Mesenchymal stem cell (in vitro differentiated cells and primary cell): ENCODE measurements around the gene ELAVL1.

Source experiments
- DNase-seq: peaks from one replicate; pipeline ENCODE4 v3.0.0-alpha.2; 2013
- H2AFZ ChIP-seq: one replicate; pipeline ENCODE4 v1.6.1; 2013; ENCODE audit warnings: low read depth, mild to moderate bottlenecking, control low read depth, inconsistent platforms, low read length, moderate library complexity
- H2AK5ac ChIP-seq: 2 replicates; pipeline ENCODE4 v1.6.1; 2013; ENCODE audit warnings: low read length, moderate library complexity, mild to moderate bottlenecking, inconsistent platforms; ENCODE audit not compliant: severe bottlenecking
- H2BK120ac ChIP-seq: one replicate; pipeline ENCODE4 v1.6.1; 2013; ENCODE audit warnings: low read depth, mild to moderate bottlenecking, inconsistent platforms, low read length, moderate library complexity
- H2BK12ac ChIP-seq, 2 experiments: one replicate each; pipeline ENCODE4 v1.6.1; 2013; ENCODE audit warnings: inconsistent platforms in 2 of 2, low read length in 2 of 2, mild to moderate bottlenecking in 2 of 2, moderate library complexity in 2 of 2, control low read depth in 1 of 2
- H2BK15ac ChIP-seq: one replicate; pipeline ENCODE4 v1.6.1; 2013; ENCODE audit warnings: mild to moderate bottlenecking, low read depth, inconsistent platforms; ENCODE audit not compliant: poor library complexity, severe bottlenecking
- H2BK5ac ChIP-seq: 2 replicates; pipeline ENCODE4 v1.6.1; 2013; ENCODE audit warnings: low read depth, mild to moderate bottlenecking, low read length, control low read depth, inconsistent platforms; ENCODE audit not compliant: poor library complexity, severe bottlenecking
- H3K14ac ChIP-seq, 2 experiments: one replicate each; pipeline ENCODE4 v1.6.1; 2013; ENCODE audit warnings: inconsistent platforms in 2 of 2, low read length in 2 of 2, control low read depth in 1 of 2, mild to moderate bottlenecking in 1 of 2, moderate library complexity in 1 of 2
- H3K18ac ChIP-seq, 2 experiments: one replicate each; pipeline ENCODE4 v1.6.1; 2013; ENCODE audit warnings: inconsistent platforms in 2 of 2, low read length in 2 of 2, control low read depth in 1 of 2, low read depth in 1 of 2, mild to moderate bottlenecking in 1 of 2
- H3K23ac ChIP-seq, 2 experiments: one replicate each; pipeline ENCODE4 v1.6.1; 2013; ENCODE audit warnings: inconsistent platforms in 2 of 2, low read length in 2 of 2, mild to moderate bottlenecking in 2 of 2, moderate library complexity in 2 of 2, control low read depth in 1 of 2
- H3K27ac ChIP-seq: 2 replicates; pipeline ENCODE4 v1.5.1; 2013; ENCODE audit warnings: mild to moderate bottlenecking, moderate library complexity, low read length, control low read depth, inconsistent platforms; ENCODE audit not compliant: poor library complexity, severe bottlenecking
- H3K27me3 ChIP-seq, 2 experiments: 2 replicates each; pipeline versions ENCODE4 v1.6.1 to v1.7.0; 2013; ENCODE audit warnings: low read length in 2 of 2, mild to moderate bottlenecking in 2 of 2, moderate library complexity in 2 of 2, control low read depth in 1 of 2, inconsistent platforms in 1 of 2; ENCODE audit not compliant: control insufficient read depth in 1 of 2, insufficient read depth in 1 of 2
- H3K36me3 ChIP-seq, 2 experiments: 2 replicates each; pipeline versions ENCODE4 v1.6.1 to v1.7.0; 2013; ENCODE audit warnings: low read length in 2 of 2, control low read depth in 1 of 2, inconsistent platforms in 1 of 2, low read depth in 1 of 2, mild to moderate bottlenecking in 1 of 2; ENCODE audit not compliant: insufficient read depth in 2 of 2, control insufficient read depth in 1 of 2
- H3K4ac ChIP-seq, 2 experiments: one replicate each; pipeline ENCODE4 v1.6.1; 2013; ENCODE audit warnings: inconsistent platforms in 2 of 2, low read length in 2 of 2, mild to moderate bottlenecking in 2 of 2, moderate library complexity in 2 of 2, control low read depth in 1 of 2, low read depth in 1 of 2
- H3K4me1 ChIP-seq: 2 replicates; pipeline ENCODE4 v1.6.1; 2013; ENCODE audit warnings: low read depth, low read length, control low read depth; ENCODE audit not compliant: control insufficient read depth, insufficient read depth
- H3K4me2 ChIP-seq: 2 replicates; pipeline ENCODE4 v1.6.1; 2013; ENCODE audit warnings: low read length, mild to moderate bottlenecking, inconsistent platforms; ENCODE audit not compliant: poor library complexity, severe bottlenecking
- H3K4me3 ChIP-seq, 2 experiments: 2 replicates each; pipeline versions ENCODE4 v1.5.1 to v1.7.0; 2013; ENCODE audit warnings: low read length in 2 of 2, mild to moderate bottlenecking in 2 of 2, control low read depth in 1 of 2, low read depth in 1 of 2; ENCODE audit not compliant: insufficient read depth in 1 of 2
- H3K79me1 ChIP-seq: replicated peaks from 2 replicates; pipeline ENCODE4 v1.6.1; 2013; ENCODE audit warnings: mild to moderate bottlenecking, control low read depth, low read length, inconsistent platforms; ENCODE audit not compliant: poor library complexity, severe bottlenecking
- H3K9ac ChIP-seq: 2 replicates; pipeline ENCODE4 v1.7.0; 2013; ENCODE audit warnings: mild to moderate bottlenecking, low read length, moderate library complexity
- H3K9me3 ChIP-seq: 2 replicates; pipeline ENCODE4 v1.7.0; 2013; ENCODE audit warnings: mild to moderate bottlenecking, low read length; ENCODE audit not compliant: control insufficient read depth
- H4K8ac ChIP-seq: one replicate; pipeline ENCODE4 v1.6.1; 2013; ENCODE audit warnings: inconsistent platforms, mild to moderate bottlenecking, low read length, moderate library complexity
- H4K91ac ChIP-seq: one replicate; pipeline ENCODE4 v1.6.1; 2013; ENCODE audit warnings: mild to moderate bottlenecking, low read length, inconsistent platforms
- WGBS: methylation state at CpG from one replicate; pipeline ENCODE4 v1.1.7; 2013; ENCODE audit warnings: mixed read lengths; 5-methylcytosine and 5-hydroxymethylcytosine counted together

Gene ELAVL1

GRCh38 chr19:7942981-7943443 is 62.4 kb downstream of the ELAVL1 start:
- Histone ChIP-seq H3K27ac (peak overlapping the region; percentile 82), H2BK15ac (peak overlapping the region; percentile 45), H4K91ac (peak overlapping the region; percentile 80), H3K14ac (peak overlapping the region; percentile 63 to 94), H3K4me1 (peaks cover 10% of the 10 kb centered on the region), H3K9me3 (no peaks in the 10 kb centered on the region), H2AFZ (peak overlapping the region; percentile 85), H3K9ac (peak overlapping the region; percentile 99), H2AK5ac (no peak overlapping the region), H3K4me2 (peak overlapping the region; percentile 81), H3K23ac (peak overlapping the region in 1 of 2 experiments; percentile 14), H3K18ac (peak overlapping the region; percentile 88 to 99), H4K8ac (peak overlapping the region; percentile 96), H3K27me3 (no peaks in the 10 kb centered on the region), H3K79me1 (peaks cover 30% of the 10 kb centered on the region), H3K4ac (peak overlapping the region; percentile 84), H2BK5ac (peak overlapping the region; percentile 46), H2BK120ac (peak overlapping the region; percentile 55), H3K36me3 (peaks cover 15 to 21% of the 10 kb centered on the region in 2 experiments), H3K4me3 (peak overlapping the region; percentile 92 to 99), H2BK12ac (no peak overlapping the region)
- 10% methylated on average over 33 of the region's 33 CpGs for WGBS
- DNase-seq, result no peak

GRCh38 chr19:7941895-7942596 is 63.4 kb downstream of the ELAVL1 start:
- no peak overlapping the region for H3K23ac ChIP-seq
- WGBS, result 93% methylated on average over 19 of the region's 19 CpGs
- H3K27me3 ChIP-seq, result no peaks in the 10 kb centered on the region
- no peak overlapping the region for H2BK12ac ChIP-seq
- no peak overlapping the region for H2AK5ac ChIP-seq
- peaks cover 10% of the 10 kb centered on the region for H3K4me1 ChIP-seq
- no peak overlapping the region for H3K4me2 ChIP-seq
- peaks cover 23 to 29% of the 10 kb centered on the region in 2 experiments for H3K36me3 ChIP-seq
- H4K8ac ChIP-seq, result no peak overlapping the region
- H2AFZ ChIP-seq, result no peak overlapping the region
- H2BK120ac ChIP-seq, result no peak overlapping the region
- H3K79me1 ChIP-seq, result peaks cover 34% of the 10 kb centered on the region
- no peak overlapping the region for H3K18ac ChIP-seq
- H3K9me3 ChIP-seq, result no peaks in the 10 kb centered on the region
- no peak overlapping the region for H3K4ac ChIP-seq
- H2BK15ac ChIP-seq, result no peak overlapping the region
- H4K91ac ChIP-seq, result no peak overlapping the region
- H2BK5ac ChIP-seq, result no peak overlapping the region
- H3K9ac ChIP-seq, result peak overlapping the region; percentile 99
- H3K14ac ChIP-seq, result no peak overlapping the region
- H3K27ac ChIP-seq, result no peak overlapping the region
- no peak for DNase-seq
- H3K4me3 ChIP-seq, result peak overlapping the region in 1 of 2 experiments; percentile 99

- H3K4me3 ChIP-seq, result no peak overlapping the region
- no peak overlapping the region for H3K4me2 ChIP-seq
- DNase-seq, result no peak
- H2BK120ac ChIP-seq, result no peak overlapping the region
- no peak overlapping the region for H3K18ac ChIP-seq
- H3K79me1 ChIP-seq, result peaks cover 37% of the 10 kb centered on the region
- no peak overlapping the region for H2BK5ac ChIP-seq
- H3K36me3 ChIP-seq, result peaks cover 34 to 41% of the 10 kb centered on the region in 2 experiments
- over 99% methylated on average over 11 of the region's 13 CpGs for WGBS
- H3K4me1 ChIP-seq, result peaks cover 8% of the 10 kb centered on the region
- no peak overlapping the region for H3K4ac ChIP-seq
- H2AFZ ChIP-seq, result no peak overlapping the region
- H3K14ac ChIP-seq, result no peak overlapping the region
- no peaks in the 10 kb centered on the region for H3K9me3 ChIP-seq
- no peak overlapping the region for H4K8ac ChIP-seq
- no peak overlapping the region for H2BK12ac ChIP-seq
- no peak overlapping the region for H3K23ac ChIP-seq
- H2BK15ac ChIP-seq, result no peak overlapping the region
- H2AK5ac ChIP-seq, result no peak overlapping the region
- no peak overlapping the region for H3K27ac ChIP-seq
- no peak overlapping the region for H4K91ac ChIP-seq
- no peaks in the 10 kb centered on the region for H3K27me3 ChIP-seq
- H3K9ac ChIP-seq, result no peak overlapping the region
Observed at GRCh38 chr19:7940841-7941240, 64.6 kb downstream of the ELAVL1 start.

- no peak for DNase-seq
- 96% methylated on average over 21 of the region's 21 CpGs for WGBS
- no peak overlapping the region for H3K23ac ChIP-seq
- no peak overlapping the region for H2BK5ac ChIP-seq
- no peak overlapping the region for H2BK12ac ChIP-seq
- H3K27ac ChIP-seq, result no peak overlapping the region
- H4K91ac ChIP-seq, result no peak overlapping the region
- no peak overlapping the region for H3K4ac ChIP-seq
- H2AK5ac ChIP-seq, result no peak overlapping the region
- H2BK15ac ChIP-seq, result no peak overlapping the region
- H3K36me3 ChIP-seq, result peaks cover 80 to 83% of the 10 kb centered on the region in 2 experiments
- H2BK120ac ChIP-seq, result no peak overlapping the region
- no peak overlapping the region for H3K9ac ChIP-seq
- H3K79me1 ChIP-seq, result peaks cover 26% of the 10 kb centered on the region
- no peak overlapping the region for H4K8ac ChIP-seq
- H3K4me1 ChIP-seq, result peaks cover 5% of the 10 kb centered on the region
- H3K18ac ChIP-seq, result no peak overlapping the region
- no peak overlapping the region for H3K14ac ChIP-seq
- no peak overlapping the region for H2AFZ ChIP-seq
- H3K4me3 ChIP-seq, result no peak overlapping the region
- no peaks in the 10 kb centered on the region for H3K9me3 ChIP-seq
- H3K27me3 ChIP-seq, result no peaks in the 10 kb centered on the region
- no peak overlapping the region for H3K4me2 ChIP-seq
Observed at GRCh38 chr19:7934766-7935165, 70.7 kb downstream of the ELAVL1 start.
